Gastroesophageal sphincter (tissue), 4 donors: Measurements from ENCODE around the gene ENC1. TPM values are rescaled to one million over a fixed set of nuclear protein-coding genes. Genes with fewer than 3 reads are reported as not detected.

ENCODE experiments used
- ATAC-seq: fragments of 150-250 bp; one replicate; pipeline ENCODE4 v1.9.1; 2016; ENCODE audit warnings: mild to moderate bottlenecking, moderate library complexity
- H3K27ac ChIP-seq, 4 donors: fragments of 200-600 bp; sonication (generic) in 3 of 4; 1 replicate in 3 of 4; 2 replicates in 1 of 4; pipeline ENCODE4 v1.5.1; 2016 to 2019
- H3K27me3 ChIP-seq: fragments of 200-600 bp; sonication (generic); one replicate; pipeline ENCODE4 v1.5.1; 2019
- H3K36me3 ChIP-seq, 2 donors: fragments of 200-600 bp; sonication (generic); one replicate each; pipeline ENCODE4 v1.5.1; 2019; ENCODE audit warnings: control low read depth in 1 of 2
- H3K4me1 ChIP-seq, 3 donors: fragments of 200-600 bp; sonication (generic); 1 replicate in 2 of 3; 2 replicates in 1 of 3; pipeline ENCODE4 v1.5.1; 2016 to 2019; ENCODE audit warnings: control low read depth in 2 of 3
- H3K4me3 ChIP-seq, 2 donors: fragments of 200-600 bp; sonication (generic); one replicate each; pipeline ENCODE4 v1.5.1; 2019; ENCODE audit warnings: mild to moderate bottlenecking in 1 of 2, moderate library complexity in 1 of 2
- H3K9me3 ChIP-seq, 3 donors: fragments of 200-600 bp; sonication (generic); one replicate each; pipeline ENCODE4 v1.5.1; 2017 to 2019; ENCODE audit warnings: control low read depth in 2 of 3
- CTCF ChIP-seq, 4 experiments: fragments of 200-600 bp in 2 of 4; fragments of 450-650 bp in 2 of 4; sonication (generic) in 1 of 4; IDR thresholded peaks; one replicate each; pipeline ENCODE4 v1.5.1; 2017 to 2019; ENCODE audit warnings: antibody characterized with exemption in 4 of 4, mild to moderate bottlenecking in 2 of 4, moderate library complexity in 2 of 4
- EP300 ChIP-seq: sonication (generic); formaldehyde crosslinking; IDR thresholded peaks from one replicate; pipeline ENCODE4 v1.6.1; 2017; ENCODE audit warnings: antibody characterized with exemption, mild to moderate bottlenecking
- POLR2A ChIP-seq, 2 donors: fragments of 450-650 bp; IDR thresholded peaks; one replicate each; pipeline ENCODE4 v1.6.1; 2017; ENCODE audit warnings: antibody characterized with exemption in 2 of 2, mild to moderate bottlenecking in 2 of 2, moderate library complexity in 1 of 2
- POLR2AphosphoS5 ChIP-seq: sonication (generic); formaldehyde crosslinking; IDR thresholded peaks from one replicate; pipeline ENCODE4 v1.6.1; 2017; ENCODE audit warnings: antibody characterized with exemption
- WGBS, 2 donors: methylation state at CpG; one replicate each; pipeline ENCODE4 v1.1.5; 2018; ENCODE audit warnings: low coverage in 1 of 2; 5-methylcytosine and 5-hydroxymethylcytosine counted together
- total RNA-seq, 4 donors: library from RNA; depleted of rRNA; stranded (reverse); fragments of >200 nt; gene quantifications; one replicate each; pipeline ENCODE4 v1.1.0, GENCODE V29; 2016

ENC1 gene
- total RNA-seq, 4 donors from 2014 or later, result 4.0 to 14.2 (median 7.7) TPM

GRCh38 chr5:74649421-74649973 lies 9.0 kb upstream of the ENC1 start:
- 17% methylated on average over 1 of the region's 1 CpG; no CpG with 5 or more reads in 1 of the 2 donors for WGBS, 2 donors
- H3K27ac ChIP-seq, result no peak overlapping the region
- no peak for TF ChIP-seq POLR2AphosphoS5
- TF ChIP-seq EP300, result no peak
- no peak for TF ChIP-seq POLR2A (IDR thresholded peaks at IDR 0.05)
- no peak for TF ChIP-seq CTCF (IDR thresholded peaks at IDR 0.05)
- no peaks in the 10 kb centered on the region for H3K27me3 ChIP-seq
- no peaks in the 10 kb centered on the region for H3K36me3 ChIP-seq
- no peak for ATAC-seq
- H3K9me3 ChIP-seq, result no peaks in the 10 kb centered on the region
- no peak overlapping the region for H3K4me3 ChIP-seq
- peaks cover 0 to 5% (median 0%) of the 10 kb centered on the region in 3 donors for H3K4me1 ChIP-seq

GRCh38 chr5:74648835-74649293 lies 8.3 kb upstream of the ENC1 start:
- Histone ChIP-seq H3K4me1 (peaks cover 0 to 5% (median 0%) of the 10 kb centered on the region in 3 donors), H3K4me3 (no peak overlapping the region), H3K27ac (no peak overlapping the region), H3K27me3 (no peaks in the 10 kb centered on the region), H3K36me3 (no peaks in the 10 kb centered on the region), H3K9me3 (no peaks in the 10 kb centered on the region)
- no peak for TF ChIP-seq EP300
- TF ChIP-seq CTCF (IDR thresholded peaks at IDR 0.05), result peak; percentile 60 to 80 (median 72)
- TF ChIP-seq POLR2A (IDR thresholded peaks at IDR 0.05), result no peak
- TF ChIP-seq POLR2AphosphoS5, result no peak
- ATAC-seq, result peak; percentile 63
- 4 to 7% methylated on average over 3 to 6 of the region's 6 CpGs for WGBS, 2 donors

- no peak overlapping the region for H3K4me3 ChIP-seq
- 73 to 83% methylated on average over 1 of the region's 1 CpG for WGBS, 2 donors
- no peaks in the 10 kb centered on the region for H3K9me3 ChIP-seq
- TF ChIP-seq POLR2A (IDR thresholded peaks at IDR 0.05) (no peak), EP300 (no peak), CTCF (IDR thresholded peaks at IDR 0.05) (no peak), POLR2AphosphoS5 (no peak)
- no peaks in the 10 kb centered on the region for H3K36me3 ChIP-seq
- no peak overlapping the region for H3K27ac ChIP-seq
- H3K27me3 ChIP-seq, result no peaks in the 10 kb centered on the region
- peaks cover 0 to 9% (median 0%) of the 10 kb centered on the region in 3 donors for H3K4me1 ChIP-seq
- ATAC-seq, result no peak
Measured at GRCh38 chr5:74647096-74647495, 6.6 kb upstream of the ENC1 start.

GRCh38 chr5:74643111-74643562 lies 2.6 kb upstream of the ENC1 start:
- peaks cover 0 to 36% (median 5%) of the 10 kb centered on the region in 3 donors for H3K4me1 ChIP-seq
- TF ChIP-seq EP300 (no peak), POLR2AphosphoS5 (no peak)
- no peaks in the 10 kb centered on the region for H3K36me3 ChIP-seq
- H3K4me3 ChIP-seq, result no peak overlapping the region
- no peaks in the 10 kb centered on the region for H3K9me3 ChIP-seq
- no peak overlapping the region for H3K27ac ChIP-seq
- H3K27me3 ChIP-seq, result no peaks in the 10 kb centered on the region
- no peak for ATAC-seq
- WGBS, 2 donors, result 50 to 63% methylated on average over 4 of the region's 4 CpGs

GRCh38 chr5:74642543-74642863 lies 2.0 kb upstream of the ENC1 start:
- no peak for ATAC-seq
- TF ChIP-seq EP300, result no peak
- TF ChIP-seq POLR2AphosphoS5, result no peak
- TF ChIP-seq CTCF (IDR thresholded peaks at IDR 0.05), result no peak
- TF ChIP-seq POLR2A (IDR thresholded peaks at IDR 0.05), result no peak
- Histone ChIP-seq H3K27ac (no peak overlapping the region), H3K27me3 (no peaks in the 10 kb centered on the region), H3K4me1 (peaks cover 0 to 36% (median 5%) of the 10 kb centered on the region in 3 donors), H3K4me3 (no peak overlapping the region), H3K9me3 (no peaks in the 10 kb centered on the region), H3K36me3 (no peaks in the 10 kb centered on the region)
- WGBS, 2 donors, result 73 to 96% methylated on average over 2 to 6 of the region's 6 CpGs
